ENCODE measurements around the gene GNAL. TPM values are rescaled to one million over a fixed set of nuclear protein-coding genes. Genes with fewer than 3 reads are reported as not detected.

The GNAL gene
- total RNA-seq, 6 experiments from 2014 or later: 0.09 to 0.21 (median 0.17) TPM

GRCh38 chr18:11798271-11798670 lies 109.2 kb downstream of the GNAL start:
- H3K27ac Mint-ChIP-seq: no peak overlapping the region
- TF ChIP-seq CTCF (IDR thresholded peaks at IDR 0.05): no peak
- no peaks in the 10 kb centered on the region for H3K4me1 Mint-ChIP-seq (ENCODE audit: low read depth)
- H3K27me3 Mint-ChIP-seq (ENCODE audit: insufficient read depth): peaks cover 14% of the 10 kb centered on the region
- no peak overlapping the region for H3K4me3 Mint-ChIP-seq
- no peak for DNase-seq
- no peaks in the 10 kb centered on the region for H3K9me3 Mint-ChIP-seq
- no peaks in the 10 kb centered on the region for H3K36me3 Mint-ChIP-seq (ENCODE audit: low read depth)

GRCh38 chr18:11799066-11799465 lies 110.0 kb downstream of the GNAL start:
- no peak overlapping the region for H3K4me3 Mint-ChIP-seq
- no peaks in the 10 kb centered on the region for H3K4me1 Mint-ChIP-seq (ENCODE audit: low read depth)
- H3K27ac Mint-ChIP-seq: no peak overlapping the region
- TF ChIP-seq CTCF (IDR thresholded peaks at IDR 0.05): no peak
- no peak for DNase-seq
- H3K27me3 Mint-ChIP-seq (ENCODE audit: insufficient read depth): peaks cover 14% of the 10 kb centered on the region
- no peaks in the 10 kb centered on the region for H3K9me3 Mint-ChIP-seq
- no peaks in the 10 kb centered on the region for H3K36me3 Mint-ChIP-seq (ENCODE audit: low read depth)

- peaks cover 14% of the 10 kb centered on the region for H3K27me3 Mint-ChIP-seq (ENCODE audit: insufficient read depth)
- H3K4me1 Mint-ChIP-seq (ENCODE audit: low read depth): no peaks in the 10 kb centered on the region
- no peak for TF ChIP-seq CTCF (IDR thresholded peaks at IDR 0.05)
- no peak for DNase-seq
- no peak overlapping the region for H3K27ac Mint-ChIP-seq
- no peak overlapping the region for H3K4me3 Mint-ChIP-seq
- H3K36me3 Mint-ChIP-seq (ENCODE audit: low read depth): no peaks in the 10 kb centered on the region
- H3K9me3 Mint-ChIP-seq: no peaks in the 10 kb centered on the region
Observed at GRCh38 chr18:11800566-11801334, 111.7 kb downstream of the GNAL start.

GRCh38 chr18:11801573-11801972 lies 112.5 kb downstream of the GNAL start:
- Mint-ChIP-seq H3K9me3 (no peaks in the 10 kb centered on the region), H3K36me3 (ENCODE audit: low read depth) (no peaks in the 10 kb centered on the region), H3K27me3 (ENCODE audit: insufficient read depth) (peaks cover 14% of the 10 kb centered on the region), H3K4me3 (no peak overlapping the region), H3K4me1 (ENCODE audit: low read depth) (peaks cover 6% of the 10 kb centered on the region), H3K27ac (no peak overlapping the region)
- DNase-seq: no peak
- TF ChIP-seq CTCF (IDR thresholded peaks at IDR 0.05): no peak

- no peak overlapping the region for H3K27ac Mint-ChIP-seq
- H3K4me3 Mint-ChIP-seq: no peak overlapping the region
- peaks cover 14% of the 10 kb centered on the region for H3K27me3 Mint-ChIP-seq (ENCODE audit: insufficient read depth)
- H3K36me3 Mint-ChIP-seq (ENCODE audit: low read depth): no peaks in the 10 kb centered on the region
- no peak for TF ChIP-seq CTCF (IDR thresholded peaks at IDR 0.05)
- no peaks in the 10 kb centered on the region for H3K9me3 Mint-ChIP-seq
- DNase-seq: no peak
- H3K4me1 Mint-ChIP-seq (ENCODE audit: low read depth): peaks cover 12% of the 10 kb centered on the region
Observed at GRCh38 chr18:11802158-11802557, 113.1 kb downstream of the GNAL start.
